SK-N-SH treated with all-trans-retinoic acid at 6 μM for 48 hours (cell line): ENCODE measurements around the gene FZR1.

Source experiments
- ARNTL ChIP-seq: fragments of 450-650 bp; formaldehyde crosslinking; IDR thresholded peaks from 2 replicates; pipeline ENCODE4 v1.5.0; 2020; ENCODE audit warnings: low read depth, mild to moderate bottlenecking, moderate library complexity, borderline replicate concordance
- BACH2 ChIP-seq: fragments of 250-450 bp; sonication (Bioruptor Pico); IDR thresholded peaks from 2 replicates; pipeline ENCODE4 v1.9.0; 2021; ENCODE audit warnings: mild to moderate bottlenecking, borderline replicate concordance
- CREB5 ChIP-seq: fragments of 250-450 bp; sonication (Bioruptor Pico); IDR thresholded peaks from 2 replicates; pipeline ENCODE4 v1.5.1; 2020; ENCODE audit warnings: low read depth, mild to moderate bottlenecking, moderate library complexity
- GLIS3 ChIP-seq: fragments of 250-450 bp; sonication (Bioruptor Pico); IDR thresholded peaks from 2 replicates; pipeline ENCODE4 v1.5.0; 2020; ENCODE audit warnings: mild to moderate bottlenecking, moderate library complexity
- PATZ1 ChIP-seq: fragments of 250-450 bp; sonication (Bioruptor Pico); IDR thresholded peaks from 2 replicates; pipeline ENCODE4 v1.8.0; 2020; ENCODE audit warnings: mild to moderate bottlenecking, moderate library complexity, borderline replicate concordance
- RARB ChIP-seq: fragments of 250-450 bp; sonication (Bioruptor Pico); IDR thresholded peaks from 2 replicates; pipeline ENCODE4 v1.8.0; 2021; ENCODE audit warnings: mild to moderate bottlenecking, moderate library complexity
- ZFP3 ChIP-seq: fragments of 250-450 bp; sonication (Bioruptor Pico); IDR thresholded peaks from 2 replicates; pipeline ENCODE4 v1.5.0; 2020; ENCODE audit warnings: mild to moderate bottlenecking, moderate library complexity
- ZFP30 ChIP-seq: fragments of 450-650 bp; formaldehyde crosslinking; IDR thresholded peaks from 2 replicates; pipeline ENCODE4 v1.5.0; 2022; ENCODE audit warnings: mild to moderate bottlenecking, moderate library complexity
- ZNF70 ChIP-seq: fragments of 450-650 bp; formaldehyde crosslinking; IDR thresholded peaks from 2 replicates; pipeline ENCODE4 v1.5.0; 2020; ENCODE audit warnings: mild to moderate bottlenecking, moderate library complexity

GRCh38 chr19:3469638-3470499 lies 36.2 kb upstream of the FZR1 start:
- TF ChIP-seq PATZ1 (CRISPR knock-in tag), result no peak
- no peak for TF ChIP-seq ARNTL (CRISPR knock-in tag)
- TF ChIP-seq ZFP30 (CRISPR knock-in tag), result no peak
- no peak for TF ChIP-seq CREB5 (CRISPR knock-in tag)
- TF ChIP-seq GLIS3 (CRISPR knock-in tag), result no peak
- no peak for TF ChIP-seq ZFP3 (CRISPR knock-in tag)
- no peak for TF ChIP-seq ZNF70 (CRISPR knock-in tag)
- TF ChIP-seq BACH2 (CRISPR knock-in tag), result no peak
- TF ChIP-seq RARB (CRISPR knock-in tag), result no peak
